CD4-positive, alpha-beta T cell treated with Interleukin-17A for 4 hours (primary cell): ENCODE data around the gene IGFL1.
"Not testable (repeated sequence)": the region's sequence is repeated elsewhere in the genome, so short reads cannot be mapped to it uniquely, and the experiment has no call there.

ENCODE experiments used
- DNase-seq: peaks from one replicate; pipeline ENCODE4 v3.0.0-alpha.2; 2020; ENCODE audit warnings: mixed read lengths

IGFL1 gene

DNA sequence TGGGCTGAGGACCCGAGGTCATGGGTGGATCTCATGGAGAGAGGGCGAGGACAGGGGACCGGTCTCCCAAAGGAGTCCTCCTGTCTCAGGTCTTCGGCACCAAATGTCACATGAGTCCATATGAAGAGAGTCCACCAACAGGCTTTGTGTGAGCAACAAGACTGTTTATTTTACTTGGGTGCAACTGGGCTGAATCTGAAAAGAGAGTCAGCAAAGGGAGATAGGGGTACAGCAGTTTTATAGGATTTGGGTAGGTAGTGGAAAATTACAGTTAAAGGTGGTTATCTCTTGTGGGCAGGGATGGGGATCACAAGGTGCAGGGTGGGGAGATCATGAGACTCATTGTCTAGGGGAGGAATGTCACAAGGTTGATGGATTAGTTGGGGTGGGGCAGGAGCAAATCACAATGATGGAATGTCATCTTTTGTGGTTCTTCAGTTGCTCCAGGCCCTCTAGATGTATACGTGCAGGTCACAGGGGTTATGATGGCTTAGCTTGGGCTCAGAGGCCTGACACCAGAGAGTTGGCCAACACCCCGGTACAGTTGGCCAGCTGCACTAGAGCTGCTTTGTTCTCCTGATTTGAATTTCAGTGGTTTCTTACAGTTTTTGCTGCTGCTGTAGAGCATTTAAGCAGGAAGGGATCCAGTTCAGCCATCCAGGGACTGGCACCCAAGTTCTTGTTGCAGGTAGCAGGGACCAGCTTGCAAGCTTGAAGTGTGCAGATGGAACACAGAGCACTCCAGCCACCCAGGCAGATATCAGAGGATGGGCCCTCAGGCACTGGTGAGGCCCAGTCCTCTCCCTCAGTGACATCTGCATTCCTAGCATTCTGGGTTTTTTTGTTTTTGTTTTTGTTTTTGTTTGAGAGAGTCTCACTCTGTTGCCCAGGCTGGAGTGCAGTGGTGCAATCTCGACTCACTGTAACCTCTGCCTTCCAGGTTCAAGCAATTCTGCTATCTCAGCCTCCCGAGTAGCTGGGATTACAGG lies 26.4 kb upstream of the IGFL1 start:
- no peak for DNase-seq

DNA sequence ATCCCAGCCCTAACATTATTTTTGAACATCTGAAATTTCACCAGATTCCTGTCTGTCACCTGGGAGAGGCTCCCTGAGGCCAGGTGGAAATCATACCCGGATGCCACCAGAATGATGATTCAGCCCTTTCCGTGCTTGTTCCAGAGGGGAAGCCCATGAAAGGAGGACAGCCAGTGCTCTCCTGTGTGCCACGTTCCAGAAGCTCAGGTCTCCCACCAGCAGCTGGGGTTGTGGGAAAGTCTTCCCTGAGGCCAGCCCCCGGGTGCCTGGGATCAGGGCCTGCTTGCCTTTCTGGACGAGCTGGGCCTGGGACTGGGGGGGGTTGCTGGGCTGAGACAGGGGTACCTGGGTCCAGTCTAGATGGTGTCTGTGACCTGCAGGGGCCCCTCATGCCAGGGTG lies 25.5 kb upstream of the IGFL1 start:
- no peak for DNase-seq

- no peak for DNase-seq
Observed at GRCh38 chr19:46205183-46205984, 24.2 kb upstream of the IGFL1 start.

GRCh38 chr19:46206176-46206575 lies 23.4 kb upstream of the IGFL1 start:
- DNase-seq = no peak

DNA sequence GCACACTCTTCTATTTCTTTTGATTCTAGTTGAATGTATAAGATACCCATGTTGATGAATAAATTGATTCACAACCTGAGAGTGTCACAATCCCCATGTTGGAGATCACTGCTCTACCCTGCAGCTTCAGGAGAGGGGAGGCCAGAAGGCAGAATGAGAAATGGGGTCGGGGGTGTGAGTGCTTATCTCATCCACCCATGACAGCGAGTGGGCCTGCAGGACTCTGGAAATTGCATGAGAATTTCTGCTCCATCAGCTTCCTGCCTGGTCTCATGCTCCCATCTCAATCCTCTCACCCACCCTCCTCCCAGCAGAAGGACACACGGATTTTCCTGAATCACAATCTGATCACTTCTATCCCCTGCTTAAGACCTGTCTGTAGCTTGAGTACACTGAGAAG lies 22.9 kb upstream of the IGFL1 start:
- DNase-seq = no peak

DNA sequence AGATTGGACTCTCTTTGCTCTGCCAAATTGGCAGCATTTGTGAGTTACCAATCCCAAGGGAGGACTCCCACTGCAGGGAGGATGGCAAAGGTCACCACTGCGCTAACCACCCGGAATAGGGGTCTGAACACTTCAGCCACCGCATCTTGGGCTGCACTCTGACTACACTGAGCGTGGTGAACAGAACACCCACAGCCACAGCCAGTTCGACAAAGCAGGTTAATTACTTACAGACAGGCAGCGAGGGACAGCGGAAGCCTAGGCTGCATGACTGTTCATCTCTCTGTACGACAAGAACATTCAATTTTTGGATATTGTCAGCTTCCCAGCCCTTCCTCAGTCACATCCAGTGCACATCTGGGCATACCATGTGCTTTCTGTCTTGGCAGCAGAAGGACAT lies 21.7 kb upstream of the IGFL1 start:
- DNase-seq = not testable (repeated sequence)

DNA sequence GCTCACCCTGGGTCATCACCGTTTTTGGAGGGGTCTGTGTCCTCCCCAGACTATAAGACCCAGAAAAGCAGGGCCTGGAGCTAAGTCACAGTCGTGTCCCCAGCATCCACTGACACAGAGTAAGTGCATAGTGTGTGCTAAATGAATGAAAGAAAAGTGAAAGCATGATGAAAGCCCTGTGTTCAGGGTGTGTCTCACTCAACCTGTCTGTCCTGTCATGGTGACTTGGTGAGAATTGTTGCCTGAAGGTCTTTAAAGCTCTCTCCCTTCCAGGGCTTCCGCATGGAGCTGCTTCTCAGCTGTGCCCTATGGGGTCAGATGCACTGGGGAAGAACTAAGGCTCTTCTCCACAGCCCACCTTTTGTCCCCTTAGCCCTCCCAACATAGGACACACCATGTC lies 20.5 kb upstream of the IGFL1 start:
- DNase-seq = no peak

DNA sequence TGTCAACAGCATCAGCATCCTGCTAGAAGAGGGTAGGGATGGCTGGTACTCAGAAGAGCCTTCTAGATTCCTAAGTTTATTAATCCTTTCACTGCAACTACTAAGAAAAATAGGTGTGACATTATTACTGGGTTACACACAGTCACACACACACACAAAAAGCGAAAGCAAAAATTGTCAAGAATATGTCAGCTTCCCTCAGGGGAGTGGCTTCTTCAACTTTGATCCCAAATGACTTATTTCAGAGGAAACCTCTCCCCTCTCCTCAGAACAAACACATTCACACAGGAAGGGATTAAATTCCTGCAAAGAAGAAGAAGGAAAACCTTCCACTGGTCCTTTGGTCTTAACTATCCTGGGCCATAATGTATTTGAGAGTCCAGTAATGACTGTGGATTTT lies 20.1 kb upstream of the IGFL1 start:
- no peak for DNase-seq

GRCh38 chr19:46210669-46211068 lies 18.9 kb upstream of the IGFL1 start:
- no peak for DNase-seq

GRCh38 chr19:46211201-46211881 lies 18.2 kb upstream of the IGFL1 start:
- DNase-seq = no peak

DNA sequence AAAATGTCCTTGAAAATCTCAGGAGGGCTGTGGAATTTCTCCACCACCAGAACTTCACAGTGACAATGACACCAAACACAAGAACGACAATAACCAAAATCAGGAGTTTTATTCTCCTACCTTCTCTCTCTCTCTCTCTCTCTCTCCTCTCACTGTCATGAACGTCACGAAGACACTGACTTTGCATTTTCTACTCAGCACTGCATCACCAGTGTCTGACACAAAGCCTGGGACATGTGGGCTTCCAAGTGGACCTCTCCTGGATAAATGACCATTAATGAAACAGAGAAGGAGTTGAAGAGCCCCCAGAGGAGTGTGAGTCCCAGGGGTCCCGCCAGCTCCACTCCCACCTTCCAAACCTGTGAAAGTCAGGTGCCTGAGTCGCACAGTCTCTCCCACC lies 16.9 kb upstream of the IGFL1 start:
- not testable (repeated sequence) for DNase-seq

GRCh38 chr19:46213156-46213555 lies 16.4 kb upstream of the IGFL1 start:
- DNase-seq = no peak

DNA sequence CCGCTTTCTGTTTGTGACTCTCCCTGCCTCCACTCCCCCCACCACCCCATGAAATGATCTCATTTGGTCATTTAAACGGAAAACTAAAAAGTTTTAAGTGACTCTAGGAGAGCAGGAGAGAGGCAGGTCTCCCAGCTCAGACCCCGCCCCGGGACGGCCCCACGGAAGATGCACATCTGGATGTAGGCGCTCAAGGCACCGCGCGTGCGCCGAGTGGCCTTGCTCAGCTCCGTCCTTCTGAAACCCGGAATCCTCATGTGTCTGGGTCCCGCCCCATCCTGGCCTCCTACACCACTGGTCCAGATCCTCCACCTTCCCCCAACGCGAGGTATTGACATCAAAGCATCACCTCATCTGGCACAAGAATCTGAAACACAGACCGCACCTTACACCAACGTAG lies 15.7 kb upstream of the IGFL1 start:
- no peak for DNase-seq

GRCh38 chr19:46216612-46217011 lies 12.9 kb upstream of the IGFL1 start:
- no peak for DNase-seq

DNA sequence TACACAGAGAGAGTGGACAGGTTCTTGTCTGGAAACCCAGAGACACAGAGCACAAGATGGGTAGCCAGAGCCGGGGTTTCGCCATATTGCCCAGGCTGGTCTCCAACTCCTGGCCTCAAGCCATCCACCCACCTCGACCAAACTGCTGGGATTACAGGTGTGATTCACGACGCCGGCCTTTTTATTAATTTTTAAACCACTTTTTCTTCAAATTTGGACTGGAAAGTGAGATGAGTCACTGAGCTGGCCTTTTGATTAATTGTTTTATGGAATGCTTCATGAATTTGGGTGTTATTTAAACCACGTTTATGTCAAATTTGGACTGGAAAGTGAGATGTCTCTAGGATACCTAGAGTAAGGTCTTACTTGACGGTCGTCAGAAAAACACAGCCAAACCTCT lies 12.1 kb upstream of the IGFL1 start:
- no peak for DNase-seq

- DNase-seq = peak; percentile 22
Observed at GRCh38 chr19:46218160-46218559, 11.4 kb upstream of the IGFL1 start.

GRCh38 chr19:46220038-46220615 lies 9.4 kb upstream of the IGFL1 start:
- DNase-seq = no peak

GRCh38 chr19:46221152-46221551 lies 8.4 kb upstream of the IGFL1 start:
- no peak for DNase-seq

GRCh38 chr19:46221981-46222610 lies 7.4 kb upstream of the IGFL1 start:
- DNase-seq = no peak

- DNase-seq = not testable (repeated sequence)
Observed at GRCh38 chr19:46223787-46224186, 5.8 kb upstream of the IGFL1 start.

DNA sequence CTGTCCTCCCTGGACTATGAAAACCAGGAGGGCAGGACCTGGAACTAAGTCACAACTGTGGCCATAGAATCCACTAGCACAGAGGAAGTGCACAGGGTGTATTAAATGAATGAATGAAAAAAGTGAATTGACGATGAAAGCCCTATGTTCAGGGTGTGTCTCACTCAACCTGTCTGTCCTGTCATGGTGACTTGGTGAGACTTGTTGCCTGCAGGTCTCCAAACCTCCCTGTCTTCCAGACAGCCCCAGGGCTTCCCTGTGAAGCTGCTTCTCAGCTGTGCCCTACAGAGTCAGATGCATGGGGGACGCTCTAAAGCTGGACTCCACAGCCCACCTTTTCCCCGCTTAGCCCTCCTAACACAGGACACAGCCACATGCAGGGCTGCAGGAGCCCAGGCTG lies 4.8 kb upstream of the IGFL1 start:
- DNase-seq = no peak

GRCh38 chr19:46225558-46226004 lies 4.0 kb upstream of the IGFL1 start:
- DNase-seq = no peak
